OCI-LY7 (cell line): ENCODE data around the gene SLC12A9.
"Not testable (repeated sequence)": the region's sequence is repeated elsewhere in the genome, so short reads cannot be mapped to it uniquely, and the experiment has no call there.

ENCODE experiments used
- CTCF ChIP-seq: fragments of 200-600 bp; sonication (generic); conservative IDR thresholded peaks from 2 replicates; pipeline ENCODE4 v1.5.1; 2014; ENCODE audit warnings: mild to moderate bottlenecking, antibody characterized with exemption, low read length, moderate library complexity, mixed read lengths
- EZH2phosphoT487 ChIP-seq: fragments of 200-600 bp; sonication (generic); IDR thresholded peaks from 2 replicates; pipeline ENCODE4 v1.6.1; 2018; ENCODE audit warnings: low read depth, borderline replicate concordance, mild to moderate bottlenecking, mixed run types, antibody characterized with exemption, low read length, moderate library complexity, mixed read lengths

DNA sequence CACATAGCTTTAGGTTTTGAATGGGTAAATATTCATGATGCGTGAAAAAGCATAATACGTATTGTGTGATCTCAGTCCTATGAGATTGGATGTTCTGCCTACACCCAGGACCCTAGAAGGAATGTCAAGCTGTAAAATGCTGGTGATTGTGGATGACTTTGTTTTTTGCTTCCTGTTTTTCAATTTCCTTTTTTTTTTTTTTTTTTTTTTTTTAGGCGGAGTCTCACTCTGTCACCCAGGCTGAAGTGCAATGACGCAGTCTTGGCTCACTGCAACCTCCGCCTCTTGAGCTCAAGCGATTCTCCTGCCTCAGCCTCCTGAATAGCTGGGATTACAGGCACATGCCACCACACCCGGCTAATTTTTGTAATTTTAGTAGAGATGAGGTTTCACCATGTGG is 57.9 kb downstream of the SLC12A9 start:
- not testable (repeated sequence) for TF ChIP-seq CTCF, EZH2phosphoT487
